ENCODE results near the gene SLC30A7.
"Not testable (repeated sequence)": the region's sequence is repeated elsewhere in the genome, so short reads cannot be mapped to it uniquely, and the experiment has no call there.

The SLC30A7 gene

GRCh38 chr1:100943533-100943932, 47.6 kb downstream of the SLC30A7 start:
- no peaks in the 10 kb centered on the region for H3K27me3 ChIP-seq (ENCODE audit: insufficient read depth, poor library complexity, severe bottlenecking)
- no peak overlapping the region for H3K27ac ChIP-seq (replicated peaks)
- H3K4me3 ChIP-seq (replicated peaks; ENCODE audit: insufficient read depth, low read length): no peak overlapping the region
- DNase-seq (ENCODE audit: low read depth in 1 of 2, low spot score in 1 of 2): no peak
- no peak for TF ChIP-seq GABPA (IDR thresholded peaks at IDR 0.05; ENCODE audit: low read depth)

GRCh38 chr1:100946064-100946463, 50.2 kb downstream of the SLC30A7 start:
- H3K4me3 ChIP-seq (replicated peaks; ENCODE audit: insufficient read depth, low read length); DNase-seq (ENCODE audit: low read depth in 1 of 2, low spot score in 1 of 2); H3K27me3 ChIP-seq (ENCODE audit: insufficient read depth, poor library complexity, severe bottlenecking); H3K27ac ChIP-seq (replicated peaks): not testable (repeated sequence)
- TF ChIP-seq SPI1 (IDR thresholded peaks at IDR 0.05; ENCODE audit: borderline replicate concordance, low read depth): peak; percentile 65; the same call in 1 of the 2 replicates

GRCh38 chr1:100947816-100948215, 51.9 kb downstream of the SLC30A7 start:
- not testable (repeated sequence) for H3K27ac ChIP-seq (replicated peaks); H3K27me3 ChIP-seq (ENCODE audit: insufficient read depth, poor library complexity, severe bottlenecking); DNase-seq (ENCODE audit: low read depth in 1 of 2, low spot score in 1 of 2); H3K4me3 ChIP-seq (replicated peaks; ENCODE audit: insufficient read depth, low read length)

GRCh38 chr1:100948721-100949405, 53.0 kb downstream of the SLC30A7 start:
- DNase-seq (ENCODE audit: low read depth in 1 of 2, low spot score in 1 of 2); H3K4me3 ChIP-seq (replicated peaks; ENCODE audit: insufficient read depth, low read length); H3K27me3 ChIP-seq (ENCODE audit: insufficient read depth, poor library complexity, severe bottlenecking); H3K27ac ChIP-seq (replicated peaks): not testable (repeated sequence)

- not testable (repeated sequence) for DNase-seq (ENCODE audit: low read depth in 1 of 2, low spot score in 1 of 2); H3K27ac ChIP-seq (replicated peaks); H3K4me3 ChIP-seq (replicated peaks; ENCODE audit: insufficient read depth, low read length); H3K27me3 ChIP-seq (ENCODE audit: insufficient read depth, poor library complexity, severe bottlenecking)
Observed at GRCh38 chr1:100949515-100950158, 53.7 kb downstream of the SLC30A7 start.

GRCh38 chr1:100950337-100950736, 54.4 kb downstream of the SLC30A7 start:
- no peak for DNase-seq (ENCODE audit: low read depth in 1 of 2, low spot score in 1 of 2)
- no peak overlapping the region for H3K4me3 ChIP-seq (replicated peaks; ENCODE audit: insufficient read depth, low read length)
- H3K27ac ChIP-seq (replicated peaks): no peak overlapping the region
- H3K27me3 ChIP-seq (ENCODE audit: insufficient read depth, poor library complexity, severe bottlenecking): no peaks in the 10 kb centered on the region
- TF ChIP-seq GABPA (IDR thresholded peaks at IDR 0.05; ENCODE audit: low read depth) (no peak), REST (IDR thresholded peaks at IDR 0.05; ENCODE audit: insufficient replicate concordance, low read depth) (no peak), CTCF (IDR thresholded peaks at IDR 0.05; ENCODE audit: insufficient read depth, low read length) (no peak), POLR2AphosphoS5 (IDR thresholded peaks at IDR 0.05; ENCODE audit: low read depth) (no peak), SPI1 (IDR thresholded peaks at IDR 0.05; ENCODE audit: borderline replicate concordance, low read depth) (no peak)

- DNase-seq (ENCODE audit: low read depth in 1 of 2, low spot score in 1 of 2): no peak
- no peaks in the 10 kb centered on the region for H3K27me3 ChIP-seq (ENCODE audit: insufficient read depth, poor library complexity, severe bottlenecking)
- H3K27ac ChIP-seq (replicated peaks): no peak overlapping the region
- H3K4me3 ChIP-seq (replicated peaks; ENCODE audit: insufficient read depth, low read length): no peak overlapping the region
- no peak for TF ChIP-seq POLR2AphosphoS5 (IDR thresholded peaks at IDR 0.05; ENCODE audit: low read depth)
- TF ChIP-seq REST (IDR thresholded peaks at IDR 0.05; ENCODE audit: insufficient replicate concordance, low read depth): no peak
- TF ChIP-seq SPI1 (IDR thresholded peaks at IDR 0.05; ENCODE audit: borderline replicate concordance, low read depth): no peak
- no peak for TF ChIP-seq GABPA (IDR thresholded peaks at IDR 0.05; ENCODE audit: low read depth)
- no peak for TF ChIP-seq CTCF (IDR thresholded peaks at IDR 0.05; ENCODE audit: insufficient read depth, low read length)
Observed at GRCh38 chr1:100950781-100951180, 54.9 kb downstream of the SLC30A7 start.
